Measurements from ENCODE around the gene ZDHHC17. TPM values are rescaled to one million over a fixed set of nuclear protein-coding genes. Genes with fewer than 3 reads are reported as not detected.

Gene ZDHHC17
- polyA plus RNA-seq, 1 donor (not counting 4 experiments of a cell fraction or from before 2014, with no cell fraction given): 28.2 TPM

GRCh38 chr12:76792828-76793227, 28.9 kb downstream of the ZDHHC17 start:
- dilution Hi-C loops (cut with MboI; ENCODE audit: extremely low pct_ligation_motif_present, low sequenced_read_pairs): no loop called here
- no peak overlapping the region for H3K27ac ChIP-seq (ENCODE audit: control insufficient read depth, insufficient read depth, low read length)
- DNase-seq (ENCODE audit: low read depth, low spot score): no peak
- no peak overlapping the region for H3K4me2 ChIP-seq (ENCODE audit: control insufficient read depth, extremely low read depth, insufficient read depth, low read depth, low read length)
- FAIRE-seq: peak; percentile 5
- no peak overlapping the region for H2AFZ ChIP-seq (ENCODE audit: control insufficient read depth, low read length)
- peaks cover 31% of the 10 kb centered on the region for H3K79me2 ChIP-seq (ENCODE audit: control insufficient read depth, insufficient read depth, low read length)
- H3K4me1 ChIP-seq (ENCODE audit: control insufficient read depth, extremely low read depth, insufficient read depth, low read length): no peaks in the 10 kb centered on the region
- TF ChIP-seq EZH2 (IDR thresholded peaks at IDR 0.05; ENCODE audit: low read length): no peak
- no peak for TF ChIP-seq CTCF (optimal IDR thresholded peaks at IDR 0.05 in 1 of 3, IDR thresholded peaks at IDR 0.05 in 1 of 3, conservative IDR thresholded peaks at IDR 0.05 in 1 of 3; ENCODE audit: extremely low read depth in 1 of 3, insufficient read depth in 2 of 3, low read length in 3 of 3)
- H3K27me3 ChIP-seq (ENCODE audit: control insufficient read depth, extremely low read depth, insufficient read depth, low read length): no peaks in the 10 kb centered on the region
- no peaks in the 10 kb centered on the region for H4K20me1 ChIP-seq (ENCODE audit: control insufficient read depth, extremely low read depth, insufficient read depth, low read length)
- H3K4me3 ChIP-seq (ENCODE audit: control insufficient read depth in 2 of 3, extremely low read depth in 1 of 3, insufficient read depth in 2 of 3, low read depth in 1 of 3, low read length in 3 of 3): no peak overlapping the region
- no peaks in the 10 kb centered on the region for H3K9me1 ChIP-seq (ENCODE audit: control insufficient read depth, extremely low read depth, insufficient read depth, low read length)
- H3K9ac ChIP-seq (ENCODE audit: control insufficient read depth, extremely low read depth, insufficient read depth, low read length): no peak overlapping the region
- no peaks in the 10 kb centered on the region for H3K9me3 ChIP-seq (ENCODE audit: control insufficient read depth, low read depth, low read length)
- H3K36me3 ChIP-seq (ENCODE audit: control insufficient read depth in 2 of 2, extremely low read depth in 1 of 2, insufficient read depth in 2 of 2, low read length in 2 of 2): no peaks in the 10 kb centered on the region

- dilution Hi-C loops (cut with MboI; ENCODE audit: extremely low pct_ligation_motif_present, low sequenced_read_pairs): no loop called here
- Histone ChIP-seq H3K36me3 (ENCODE audit: control insufficient read depth in 2 of 2, extremely low read depth in 1 of 2, insufficient read depth in 2 of 2, low read length in 2 of 2) (peaks cover 0 to under 1% of the 10 kb centered on the region in 2 experiments), H3K4me1 (ENCODE audit: control insufficient read depth, extremely low read depth, insufficient read depth, low read length) (peaks cover 14% of the 10 kb centered on the region), H3K27me3 (ENCODE audit: control insufficient read depth, extremely low read depth, insufficient read depth, low read length) (no peaks in the 10 kb centered on the region), H3K9me1 (ENCODE audit: control insufficient read depth, extremely low read depth, insufficient read depth, low read length) (no peaks in the 10 kb centered on the region), H3K4me3 (ENCODE audit: control insufficient read depth in 2 of 3, extremely low read depth in 1 of 3, insufficient read depth in 2 of 3, low read depth in 1 of 3, low read length in 3 of 3) (peak overlapping the region in 1 of 3 experiments; percentile 13), H3K79me2 (ENCODE audit: control insufficient read depth, insufficient read depth, low read length) (peaks cover 28% of the 10 kb centered on the region), H4K20me1 (ENCODE audit: control insufficient read depth, extremely low read depth, insufficient read depth, low read length) (no peaks in the 10 kb centered on the region), H2AFZ (ENCODE audit: control insufficient read depth, low read length) (no peak overlapping the region), H3K9ac (ENCODE audit: control insufficient read depth, extremely low read depth, insufficient read depth, low read length) (no peak overlapping the region), H3K4me2 (ENCODE audit: control insufficient read depth, extremely low read depth, insufficient read depth, low read depth, low read length) (peak overlapping the region; percentile 69), H3K27ac (ENCODE audit: control insufficient read depth, insufficient read depth, low read length) (no peak overlapping the region), H3K9me3 (ENCODE audit: control insufficient read depth, low read depth, low read length) (no peaks in the 10 kb centered on the region)
- TF ChIP-seq EZH2 (IDR thresholded peaks at IDR 0.05; ENCODE audit: low read length) (no peak), CTCF (optimal IDR thresholded peaks at IDR 0.05 in 1 of 3, IDR thresholded peaks at IDR 0.05 in 1 of 3, conservative IDR thresholded peaks at IDR 0.05 in 1 of 3; ENCODE audit: extremely low read depth in 1 of 3, insufficient read depth in 2 of 3, low read length in 3 of 3) (no peak)
- DNase-seq (ENCODE audit: low read depth, low spot score) (no peak), FAIRE-seq (no peak)
Observed at GRCh38 chr12:76798864-76799263, 34.9 kb downstream of the ZDHHC17 start.
